Activated gamma-delta T cell (primary cell): ENCODE measurements around the gene TMEM120B.
A peak's percentile ranks its signal among the peaks of the same experiment; 100 is the strongest.

ENCODE experiments used
- DNase-seq: peaks from one replicate; lab custom pipeline; 2025; lab: John Stamatoyannopoulos, UW

TMEM120B gene

DNA sequence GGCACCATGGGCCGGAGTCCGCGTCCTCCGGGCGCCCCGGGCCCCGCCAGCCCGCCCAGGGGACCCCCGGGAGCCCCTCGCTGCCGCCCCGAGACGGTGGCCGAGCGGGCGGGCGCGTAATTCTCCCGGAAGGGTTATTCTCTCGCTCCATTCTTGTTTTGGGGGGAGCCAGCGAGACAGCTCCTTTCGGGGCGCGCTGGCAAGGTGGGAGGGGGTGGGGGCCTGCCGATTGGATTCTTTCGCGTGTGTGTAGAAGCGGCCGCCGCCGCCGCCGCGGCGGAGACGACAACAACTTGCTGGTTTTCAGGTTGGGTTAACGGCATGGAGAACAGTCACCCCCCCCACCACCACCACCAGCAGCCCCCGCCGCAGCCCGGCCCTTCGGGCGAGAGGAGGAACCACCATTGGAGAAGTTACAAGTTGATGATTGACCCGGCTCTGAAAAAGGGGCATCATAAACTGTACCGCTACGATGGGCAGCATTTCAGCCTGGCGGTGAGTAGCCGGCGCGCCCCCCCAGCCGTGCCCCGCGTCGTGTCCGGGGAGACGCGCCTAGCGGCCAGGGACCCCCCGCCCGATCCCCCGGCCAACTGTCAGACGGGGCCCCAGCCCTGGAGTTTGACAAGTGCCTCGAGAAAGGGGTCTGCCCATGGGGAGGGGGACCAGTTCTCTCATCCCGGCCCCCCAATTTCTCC, 92.0 kb downstream of the TMEM120B start:
- DNase-seq: peak; percentile 67

DNA sequence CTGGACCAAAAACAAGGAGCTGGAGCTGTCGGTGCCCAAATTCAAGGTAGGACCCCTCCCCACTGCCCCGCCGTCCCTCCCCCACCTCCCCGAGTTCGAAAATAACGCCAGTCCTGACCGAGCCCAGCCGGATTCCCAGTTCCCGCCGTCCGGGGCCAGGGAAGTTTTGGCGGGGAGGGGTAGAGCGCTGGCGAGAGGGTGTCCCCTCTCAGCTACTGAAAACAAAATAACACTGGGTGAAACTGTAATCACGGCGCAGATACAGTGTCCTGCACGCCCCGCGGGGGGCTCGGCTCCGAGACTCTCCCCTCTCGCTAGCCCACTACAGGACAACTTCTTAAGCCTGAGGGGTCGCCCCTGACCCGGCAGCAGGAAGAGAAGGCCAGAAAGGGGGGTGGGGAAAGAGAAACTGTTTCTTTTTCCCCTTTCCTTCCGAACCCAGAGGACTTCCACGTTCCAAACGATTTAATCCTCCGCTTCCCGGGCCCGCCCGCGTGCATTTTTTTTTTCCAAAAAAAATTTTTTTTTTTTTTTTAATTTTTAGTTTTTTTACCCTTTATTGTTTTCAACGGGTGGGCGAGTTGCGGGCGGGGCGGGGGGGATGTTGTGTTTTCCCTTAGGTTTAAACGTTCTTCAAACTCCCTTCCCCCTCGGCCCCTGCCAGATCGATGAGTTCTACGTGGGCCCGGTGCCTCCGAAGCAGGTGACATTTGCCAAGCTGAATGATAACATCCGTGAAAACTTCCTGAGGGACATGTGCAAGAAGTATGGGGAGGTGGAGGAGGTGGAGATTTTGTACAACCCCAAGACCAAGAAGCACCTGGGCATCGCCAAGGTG, 92.8 kb downstream of the TMEM120B start:
- DNase-seq: no peak

DNA sequence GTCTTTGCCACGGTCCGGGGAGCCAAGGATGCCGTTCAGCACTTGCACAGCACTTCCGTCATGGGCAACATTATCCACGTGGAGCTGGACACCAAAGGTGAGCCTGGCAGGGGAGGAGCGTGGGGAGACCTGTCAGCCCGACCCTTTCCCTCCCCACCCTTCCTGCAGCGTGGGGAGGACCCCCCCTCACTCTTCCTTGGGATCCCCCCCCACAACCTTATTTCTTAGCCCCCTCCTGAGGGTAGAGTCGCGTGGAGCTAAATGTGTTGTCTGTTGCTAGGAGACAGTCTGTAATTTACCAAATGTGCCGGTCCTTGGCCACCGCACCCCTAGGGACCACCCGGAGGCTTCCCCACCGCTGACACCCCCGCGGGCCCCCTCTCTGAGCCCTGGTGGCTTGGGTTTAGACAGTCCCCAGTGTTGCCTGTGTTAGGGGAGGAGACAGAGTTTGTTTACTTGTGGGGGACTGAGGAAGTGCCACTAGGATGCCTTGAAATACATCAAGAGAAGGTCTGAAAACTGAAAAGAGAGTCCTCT, 93.5 kb downstream of the TMEM120B start:
- DNase-seq: peak; percentile 35

DNA sequence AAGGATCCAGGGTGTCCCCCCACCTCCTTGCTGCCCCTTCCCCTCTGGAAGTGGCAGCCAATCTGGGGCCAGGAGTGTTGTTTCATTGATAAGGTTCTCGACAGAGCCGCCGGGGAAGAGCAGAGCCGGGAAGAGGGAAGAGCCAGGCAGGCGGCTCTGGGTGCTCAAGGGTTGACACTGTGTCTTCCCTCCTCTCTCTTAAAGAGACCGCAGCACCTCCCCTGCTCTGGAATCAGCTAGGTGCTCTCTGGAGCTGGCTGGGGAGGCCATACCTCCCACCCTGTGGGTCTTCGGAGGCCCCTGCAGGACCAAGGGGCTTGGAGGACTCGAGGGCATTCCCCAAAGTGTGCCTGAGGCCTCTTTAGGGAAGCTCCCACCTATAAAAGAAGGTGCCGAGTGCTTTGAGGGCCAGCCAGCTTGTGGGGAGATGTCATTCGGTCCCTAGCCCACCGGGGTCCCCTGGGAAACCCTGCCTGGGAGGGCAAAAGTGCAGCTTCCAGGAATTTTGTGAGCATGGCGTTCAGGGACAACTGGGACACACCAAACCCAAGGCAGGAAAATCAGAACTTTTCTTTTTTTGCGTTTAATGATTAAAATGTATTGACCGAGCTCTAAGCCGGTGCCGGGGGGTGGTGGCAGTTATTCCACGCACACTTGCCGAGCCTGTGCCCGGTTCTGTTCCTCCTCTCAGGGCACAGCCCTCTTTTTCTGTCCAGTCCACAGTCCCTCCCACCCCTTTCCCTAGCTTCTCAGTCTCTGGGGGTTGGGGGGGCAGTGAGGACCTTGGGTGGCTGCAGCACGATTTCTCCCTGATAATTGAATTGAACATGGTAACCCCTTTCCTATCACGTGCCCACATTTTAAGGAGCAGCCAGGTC, 94.2 kb downstream of the TMEM120B start:
- DNase-seq: no peak

DNA sequence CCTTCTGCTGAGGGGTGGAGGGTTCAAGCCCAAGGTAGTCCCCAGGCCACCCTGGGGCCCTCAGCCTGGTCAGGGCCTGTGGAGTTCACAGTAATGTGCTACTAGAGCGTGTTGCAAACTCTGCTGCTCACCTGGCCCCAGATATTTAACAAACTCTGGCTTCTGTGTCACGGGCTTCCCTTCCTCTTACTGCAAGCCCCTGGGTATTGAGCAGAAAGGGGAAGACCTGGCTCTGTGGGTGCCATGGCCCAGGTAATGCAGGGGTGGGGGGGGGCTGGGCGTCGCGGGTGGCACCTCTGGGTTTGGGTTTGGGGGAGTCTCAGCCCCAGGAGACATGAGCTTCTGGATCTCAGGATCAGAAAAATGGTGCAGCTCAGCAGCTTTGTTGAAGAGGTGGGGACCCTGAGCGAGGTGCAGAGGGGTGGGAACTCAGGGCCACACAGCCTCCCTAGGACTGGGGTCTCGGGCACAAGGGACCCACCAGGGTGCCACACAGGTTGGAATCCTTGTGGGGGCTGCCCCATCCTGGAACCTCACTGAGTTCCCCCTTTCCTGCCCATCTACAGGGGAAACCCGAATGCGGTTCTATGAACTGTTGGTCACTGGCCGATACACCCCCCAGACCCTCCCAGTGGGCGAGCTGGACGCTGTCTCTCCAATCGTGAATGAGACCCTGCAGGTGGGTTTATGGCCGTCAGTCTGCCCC, 95.2 kb downstream of the TMEM120B start:
- no peak for DNase-seq

DNA sequence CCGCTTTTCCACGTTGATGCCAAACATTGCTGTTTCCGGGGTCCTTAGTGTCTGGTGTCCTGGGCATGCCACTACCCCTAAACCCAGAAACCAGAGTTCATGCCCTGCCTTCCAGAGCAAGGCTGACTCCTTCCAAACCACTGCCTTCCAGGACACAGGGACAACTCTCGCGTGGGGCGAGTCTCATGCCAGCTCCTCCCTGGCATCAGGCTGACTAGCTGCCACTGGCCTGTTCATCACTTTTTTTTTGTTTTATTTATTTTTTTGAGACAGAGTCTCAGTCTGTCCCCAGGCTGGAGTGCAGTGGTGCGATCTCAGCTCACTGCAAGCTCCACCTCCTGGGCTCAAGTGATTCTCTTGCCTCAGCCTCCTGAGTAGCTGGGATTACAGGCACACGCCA, 96.1 kb downstream of the TMEM120B start:
- no peak for DNase-seq

DNA sequence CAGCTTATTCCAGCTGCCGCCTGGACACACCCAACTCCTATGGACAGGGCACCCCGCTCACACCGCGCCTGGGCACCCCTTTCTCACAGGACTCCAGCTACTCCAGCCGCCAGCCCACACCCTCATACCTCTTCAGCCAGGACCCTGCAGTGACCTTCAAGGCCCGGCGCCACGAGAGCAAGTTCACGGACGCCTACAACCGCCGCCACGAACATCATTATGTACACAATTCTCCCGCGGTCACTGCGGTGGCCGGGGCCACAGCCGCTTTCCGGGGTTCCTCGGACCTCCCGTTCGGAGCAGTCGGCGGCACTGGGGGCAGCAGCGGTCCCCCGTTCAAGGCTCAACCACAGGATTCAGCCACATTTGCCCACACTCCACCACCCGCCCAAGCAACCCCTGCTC, 97.2 kb downstream of the TMEM120B start:
- no peak for DNase-seq

DNA sequence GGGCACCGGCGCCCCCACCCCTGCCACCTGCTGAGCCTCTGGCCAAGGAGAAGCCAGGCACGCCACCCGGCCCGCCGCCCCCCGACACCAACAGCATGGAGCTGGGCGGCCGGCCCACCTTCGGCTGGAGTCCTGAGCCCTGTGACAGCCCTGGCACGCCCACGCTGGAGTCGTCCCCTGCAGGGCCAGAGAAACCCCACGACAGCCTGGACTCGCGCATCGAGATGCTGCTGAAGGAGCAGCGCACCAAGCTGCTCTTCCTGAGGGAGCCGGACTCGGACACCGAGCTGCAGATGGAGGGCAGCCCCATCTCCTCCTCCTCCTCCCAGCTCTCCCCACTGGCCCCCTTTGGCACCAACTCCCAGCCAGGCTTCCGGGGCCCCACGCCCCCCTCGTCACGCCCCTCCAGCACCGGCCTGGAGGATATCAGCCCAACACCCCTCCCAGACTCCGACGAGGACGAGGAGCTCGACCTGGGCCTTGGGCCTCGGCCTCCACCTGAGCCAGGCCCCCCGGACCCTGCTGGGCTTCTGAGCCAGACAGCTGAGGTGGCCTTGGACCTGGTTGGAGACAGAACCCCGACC, 97.8 kb downstream of the TMEM120B start:
- DNase-seq: no peak

DNA sequence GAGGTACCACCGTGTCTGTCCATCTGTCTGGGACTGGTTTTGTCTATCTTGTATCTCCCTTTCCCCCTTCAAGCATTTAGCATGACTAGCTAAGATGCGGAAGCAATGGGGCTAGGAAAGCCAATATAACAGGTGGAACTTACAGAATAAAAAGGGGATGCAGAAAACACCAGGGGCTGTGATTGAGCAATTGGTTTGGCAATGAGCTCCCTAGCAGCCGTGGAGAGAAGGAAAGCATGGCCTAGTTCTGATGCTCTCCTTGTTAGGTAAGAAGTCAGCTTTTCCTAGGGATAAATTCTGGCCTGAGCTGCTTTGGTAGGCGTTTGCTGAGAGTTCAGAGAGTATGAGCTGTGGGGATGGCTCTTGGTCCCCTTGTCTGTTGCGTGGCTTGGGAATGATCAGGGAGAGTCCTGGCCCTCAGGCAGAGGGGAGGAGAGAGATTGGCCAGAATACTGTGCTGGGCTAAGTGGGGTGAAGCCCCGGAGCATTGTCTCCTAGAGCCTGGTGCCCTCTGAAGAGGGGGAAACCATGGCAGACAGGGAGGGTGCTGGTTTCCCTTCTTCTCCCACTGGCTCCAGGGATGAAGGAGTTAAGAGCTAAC, 98.4 kb downstream of the TMEM120B start:
- DNase-seq: no peak

DNA sequence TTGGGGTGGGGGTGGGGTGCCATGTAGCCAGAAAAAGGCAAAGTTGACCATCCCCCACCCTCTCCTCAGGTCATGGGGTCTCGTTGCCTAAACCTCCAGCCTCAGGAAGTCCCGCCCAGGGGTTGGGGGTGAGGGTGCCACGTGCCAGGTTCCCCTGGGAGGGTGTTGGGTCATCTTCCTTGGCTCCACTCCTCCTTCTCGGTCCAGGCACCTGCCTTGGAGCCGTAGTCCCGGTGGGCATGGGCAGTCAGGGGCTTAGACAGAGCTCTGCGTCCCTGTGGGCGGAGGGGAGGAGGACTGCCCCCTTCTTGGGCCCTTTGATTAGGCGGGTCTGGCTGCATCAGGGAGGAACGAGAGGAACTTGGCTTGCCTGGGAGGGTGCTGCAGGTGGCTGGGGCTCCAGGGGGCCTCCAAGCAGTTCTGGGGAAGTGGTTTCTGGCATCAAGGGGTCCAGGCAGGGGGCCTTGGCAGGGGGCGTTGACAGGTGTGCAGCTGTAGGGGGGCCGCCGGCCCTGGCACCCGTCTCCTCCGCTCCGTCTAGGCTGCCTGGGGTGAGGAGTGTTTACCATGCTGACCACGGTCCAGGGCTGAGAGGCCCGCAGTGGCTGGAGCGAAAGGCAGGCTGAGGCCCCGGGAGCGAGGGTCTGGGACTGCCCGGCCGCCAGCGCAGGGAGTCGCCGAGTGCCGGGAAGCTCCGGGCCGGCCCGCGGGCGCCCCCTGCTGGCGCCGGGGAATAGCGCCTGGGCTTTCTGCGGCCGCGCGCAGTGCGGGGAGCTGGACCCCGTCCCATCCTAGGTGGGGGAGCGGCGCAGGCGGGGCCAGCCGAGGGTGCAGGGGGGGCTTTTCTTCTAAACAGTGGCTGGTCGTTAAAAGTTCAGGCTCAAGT, 99.1 kb downstream of the TMEM120B start:
- DNase-seq: peak; percentile 61

DNA sequence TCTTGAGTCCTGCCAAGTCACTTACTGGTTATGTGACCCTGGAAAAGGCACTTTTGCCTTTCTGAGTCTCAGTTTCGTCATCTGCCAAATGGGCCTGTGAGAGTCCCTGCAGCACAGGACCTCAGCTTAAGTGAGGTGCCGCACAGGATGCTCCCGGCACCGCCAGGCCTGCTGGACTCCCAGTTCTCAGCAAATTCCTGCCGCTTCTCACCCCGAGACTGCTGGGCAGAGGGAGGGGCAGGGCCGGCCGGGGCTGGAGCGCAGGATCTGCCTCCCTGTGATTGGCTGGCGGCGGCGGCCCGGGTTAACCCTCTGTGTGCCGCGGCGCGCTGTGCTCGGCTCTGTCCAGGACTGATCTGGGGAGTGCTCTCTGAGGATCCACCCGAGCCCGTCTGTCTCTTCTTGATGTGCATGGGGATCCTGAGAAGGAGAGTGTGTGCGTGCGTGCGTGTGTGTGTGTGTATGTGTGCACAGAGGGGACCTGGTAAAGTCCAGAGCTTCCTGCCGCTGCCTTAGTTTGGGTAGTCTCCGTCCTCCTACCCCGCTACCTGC, 99.8 kb downstream of the TMEM120B start:
- DNase-seq: no peak

DNA sequence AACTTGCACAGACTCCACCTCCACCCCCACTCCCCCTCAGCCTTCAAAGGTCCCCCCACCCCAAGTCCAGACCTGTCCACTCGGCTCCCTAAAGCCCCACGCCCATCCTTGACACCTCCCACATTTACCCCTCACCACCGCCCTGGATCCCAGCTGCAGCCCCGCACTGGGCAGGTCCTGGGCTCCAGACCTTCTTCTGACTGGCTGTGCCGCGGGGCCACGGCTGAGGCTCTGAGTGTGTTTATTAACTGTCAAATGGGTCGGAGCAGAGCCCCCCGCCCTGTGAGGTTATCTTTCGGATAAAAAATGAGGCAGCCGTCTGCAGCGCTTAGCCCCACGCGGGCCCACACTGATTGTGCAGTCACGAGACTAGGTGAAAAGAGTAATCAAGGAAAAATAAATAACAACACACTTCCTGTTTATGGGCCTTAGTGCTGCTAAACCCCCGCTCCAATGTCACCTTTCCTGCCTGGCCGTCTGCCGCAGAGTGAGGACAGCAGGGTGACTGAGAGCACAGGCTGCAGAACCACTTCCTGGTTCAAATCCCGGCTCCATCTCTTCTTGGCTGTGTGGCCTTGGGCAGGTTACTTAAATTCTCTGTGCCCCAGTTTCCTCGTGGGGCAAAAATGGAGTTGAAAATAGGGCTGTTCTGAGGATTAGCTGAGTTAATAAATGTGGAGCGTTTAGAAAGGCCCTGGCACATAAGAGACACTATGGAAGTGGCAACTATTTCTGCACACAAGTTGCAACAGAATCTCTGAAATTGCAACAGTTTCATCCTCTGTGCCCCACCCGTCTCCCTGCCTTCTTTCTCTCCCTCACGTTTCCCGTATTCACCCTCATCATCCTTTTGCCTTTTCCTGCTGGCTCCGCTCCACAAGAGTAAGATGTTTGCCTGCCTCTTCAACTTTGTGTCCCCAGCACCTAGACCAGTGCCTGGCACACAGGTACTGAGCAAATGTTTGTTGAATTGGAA, 100.7 kb downstream of the TMEM120B start:
- no peak for DNase-seq

DNA sequence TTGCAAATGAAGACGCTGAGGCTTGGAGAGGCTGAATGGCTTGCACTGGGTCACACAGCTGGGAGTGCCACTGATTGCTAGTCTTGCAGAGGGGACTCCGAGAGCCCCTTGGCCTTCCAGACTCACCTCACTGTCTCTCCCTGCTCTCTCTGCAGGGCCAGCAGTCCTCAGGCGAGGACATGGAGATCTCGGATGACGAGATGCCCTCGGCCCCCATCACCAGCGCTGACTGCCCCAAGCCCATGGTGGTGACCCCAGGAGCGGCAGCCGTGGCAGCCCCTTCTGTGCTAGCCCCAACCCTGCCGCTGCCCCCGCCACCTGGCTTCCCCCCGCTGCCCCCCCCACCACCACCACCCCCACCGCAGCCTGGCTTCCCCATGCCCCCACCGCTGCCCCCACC, 101.4 kb downstream of the TMEM120B start:
- DNase-seq: no peak

DNA sequence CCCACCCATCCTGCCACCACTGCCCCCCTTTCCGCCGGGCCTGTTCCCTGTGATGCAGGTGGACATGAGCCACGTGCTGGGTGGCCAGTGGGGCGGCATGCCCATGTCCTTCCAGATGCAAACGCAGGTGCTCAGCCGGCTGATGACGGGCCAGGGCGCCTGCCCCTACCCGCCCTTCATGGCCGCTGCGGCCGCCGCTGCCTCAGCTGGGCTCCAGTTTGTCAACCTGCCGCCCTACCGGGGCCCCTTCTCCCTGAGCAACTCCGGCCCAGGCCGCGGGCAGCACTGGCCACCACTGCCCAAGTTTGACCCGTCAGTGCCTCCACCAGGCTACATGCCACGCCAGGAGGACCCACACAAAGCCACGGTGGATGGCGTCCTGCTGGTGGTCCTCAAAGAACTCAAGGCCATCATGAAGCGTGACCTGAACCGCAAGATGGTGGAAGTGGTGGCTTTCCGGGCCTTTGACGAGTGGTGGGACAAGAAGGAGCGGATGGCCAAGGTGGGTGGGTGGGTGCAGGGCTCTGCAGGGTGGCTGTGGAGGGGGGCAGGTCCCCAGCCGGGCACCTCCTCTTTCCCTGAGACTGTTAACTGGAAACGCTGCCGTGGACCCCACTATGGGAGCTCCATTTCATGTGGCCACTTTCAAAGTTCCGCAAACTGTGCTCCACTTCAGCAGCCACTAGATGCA, 102.0 kb downstream of the TMEM120B start:
- no peak for DNase-seq

DNA sequence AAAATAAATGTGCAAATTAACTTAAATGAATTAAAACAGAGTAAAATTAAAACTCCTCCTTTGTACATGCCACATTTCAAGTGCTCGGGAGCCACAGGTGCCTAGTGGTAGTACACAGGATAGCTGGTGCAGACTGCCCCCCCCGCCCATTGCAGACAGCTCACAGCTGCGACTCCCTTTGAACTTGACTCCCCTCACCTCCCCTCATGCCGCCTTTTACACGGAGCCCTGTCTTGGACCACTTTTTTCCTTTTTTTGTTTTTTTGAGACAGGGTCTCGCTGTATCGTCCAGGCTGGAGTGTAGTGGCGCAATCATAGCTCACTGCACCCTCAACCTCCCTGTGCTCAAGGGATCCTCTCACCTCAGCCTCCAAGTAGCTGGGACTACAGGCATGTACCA, 102.7 kb downstream of the TMEM120B start:
- no peak for DNase-seq

DNA sequence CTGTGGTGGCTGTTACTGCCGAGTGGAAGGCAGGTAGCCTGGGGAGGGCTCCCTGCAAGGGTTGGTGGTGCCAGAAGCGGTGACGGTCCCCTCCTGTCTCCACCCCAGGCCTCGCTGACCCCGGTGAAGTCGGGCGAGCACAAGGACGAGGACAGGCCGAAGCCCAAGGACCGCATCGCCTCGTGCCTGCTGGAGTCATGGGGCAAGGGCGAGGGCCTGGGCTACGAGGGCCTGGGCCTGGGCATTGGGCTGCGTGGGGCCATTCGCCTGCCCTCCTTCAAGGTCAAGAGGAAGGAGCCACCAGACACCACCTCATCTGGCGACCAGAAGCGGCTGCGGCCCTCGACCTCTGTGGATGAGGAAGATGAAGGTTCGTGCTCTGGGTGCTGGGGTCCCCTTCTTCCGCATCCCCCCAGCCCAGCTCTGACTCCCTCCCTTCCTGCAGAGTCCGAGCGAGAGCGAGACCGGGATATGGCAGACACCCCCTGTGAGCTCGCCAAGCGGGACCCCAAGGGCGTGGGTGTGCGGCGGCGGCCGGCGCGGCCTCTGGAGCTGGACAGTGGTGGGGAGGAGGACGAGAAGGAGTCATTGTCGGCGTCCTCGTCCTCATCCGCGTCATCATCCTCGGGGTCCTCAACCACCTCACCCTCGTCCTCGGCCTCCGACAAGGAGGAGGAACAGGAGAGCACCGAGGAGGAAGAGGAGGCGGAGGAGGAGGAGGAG, 104.5 kb downstream of the TMEM120B start:
- DNase-seq: no peak

DNA sequence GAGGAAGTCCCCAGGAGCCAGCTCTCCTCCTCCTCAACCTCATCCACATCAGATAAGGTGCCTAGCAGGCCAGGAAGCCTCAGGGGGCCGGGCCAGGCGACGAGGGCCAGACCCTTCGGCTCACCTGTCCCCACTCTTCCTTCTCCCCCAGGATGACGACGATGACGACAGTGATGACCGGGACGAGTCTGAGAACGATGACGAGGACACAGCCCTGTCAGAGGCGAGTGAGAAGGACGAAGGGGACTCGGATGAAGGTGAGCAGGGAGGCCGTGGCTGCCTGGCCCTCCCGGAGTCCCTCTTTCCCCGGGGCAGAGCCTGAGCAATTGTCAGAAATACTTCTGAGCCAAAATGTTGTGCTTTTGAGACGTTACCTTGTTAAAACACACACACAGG, 105.1 kb downstream of the TMEM120B start:
- no peak for DNase-seq
